ENCODE measurements around the gene APBB3. TPM values are rescaled to one million over a fixed set of nuclear protein-coding genes. Genes with fewer than 3 reads are reported as not detected.

APBB3 gene
- total RNA-seq, 6 experiments from 2014 or later: 9.6 to 24.3 (median 14.3) TPM

DNA sequence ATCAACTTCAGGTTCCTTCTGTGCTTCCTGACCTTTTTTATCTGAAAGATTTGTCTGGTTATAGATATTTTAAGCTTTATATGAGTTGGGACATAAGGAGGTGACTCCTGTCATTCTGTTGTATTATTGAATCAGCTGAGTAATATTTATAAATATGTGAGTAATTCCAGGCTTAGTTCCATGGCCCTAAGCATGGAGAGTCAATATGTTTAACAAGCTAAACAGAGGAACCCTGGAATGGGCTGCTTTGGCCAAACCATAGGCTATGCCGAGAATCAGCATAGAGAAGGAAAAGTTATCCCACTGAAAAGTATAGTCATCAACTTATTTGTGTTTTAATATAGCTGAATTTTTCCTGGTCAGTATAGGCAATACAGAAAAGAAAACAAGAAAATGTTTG lies 24.2 kb downstream of the APBB3 start:
- TF ChIP-seq POLR2A (IDR thresholded peaks at IDR 0.05) (no peak), CTCF (IDR thresholded peaks at IDR 0.05) (no peak)
- Histone ChIP-seq H3K27me3 (no peaks in the 10 kb centered on the region), H3K4me3 (no peak overlapping the region), H3K27ac (no peak overlapping the region), H3K4me1 (no peaks in the 10 kb centered on the region), H3K36me3 (peaks cover 0 to 72% (median 19%) of the 10 kb centered on the region in 4 donors), H3K9me3 (no peaks in the 10 kb centered on the region)
- intact Hi-C loops (cut with DNase I): no loop called here
- DNase-seq (no peak), ATAC-seq (no peak)
- 88% methylated on average over 1 of the region's 1 CpG for WGBS (ENCODE audit: insufficient coverage, low coverage, low lambda C conversion rate, missing lambda C conversion rate)

- Histone ChIP-seq H3K9me3 (no peaks in the 10 kb centered on the region), H3K4me1 (no peaks in the 10 kb centered on the region), H3K4me3 (no peak overlapping the region), H3K27ac (no peak overlapping the region), H3K27me3 (no peaks in the 10 kb centered on the region), H3K36me3 (peaks cover 5 to 60% (median 28%) of the 10 kb centered on the region in 4 donors)
- intact Hi-C loops (cut with DNase I): no loop called here
- no peak for DNase-seq
- WGBS (ENCODE audit: insufficient coverage, low coverage, low lambda C conversion rate, missing lambda C conversion rate): 80% methylated on average over 2 of the region's 2 CpGs
- no peak for ATAC-seq
- TF ChIP-seq CTCF (IDR thresholded peaks at IDR 0.05) (no peak), POLR2A (IDR thresholded peaks at IDR 0.05) (no peak)
Observed at GRCh38 chr5:140524003-140524402, 40.4 kb downstream of the APBB3 start.

- Histone ChIP-seq H3K9me3 (no peaks in the 10 kb centered on the region), H3K36me3 (peaks cover 0 to 59% (median 18%) of the 10 kb centered on the region in 4 donors), H3K27ac (peak overlapping the region in 1 of 3 donors; percentile 49), H3K4me3 (no peak overlapping the region), H3K27me3 (no peaks in the 10 kb centered on the region), H3K4me1 (peaks cover 0 to 18% (median 0%) of the 10 kb centered on the region in 4 donors)
- ATAC-seq (peak in 3 of 4 donors; percentile 62 to 79 (median 70)), DNase-seq (no peak)
- intact Hi-C loops (cut with DNase I): no loop called here
- no peak for TF ChIP-seq CTCF (IDR thresholded peaks at IDR 0.05)
- TF ChIP-seq POLR2A (IDR thresholded peaks at IDR 0.05): no peak
- WGBS (ENCODE audit: insufficient coverage, low coverage, low lambda C conversion rate, missing lambda C conversion rate): 33% methylated on average over 2 of the region's 2 CpGs
Observed at GRCh38 chr5:140513124-140513523, 51.3 kb downstream of the APBB3 start.

- H3K36me3 ChIP-seq: peaks cover 0 to 86% (median 31%) of the 10 kb centered on the region in 4 donors
- no peaks in the 10 kb centered on the region for H3K27me3 ChIP-seq
- TF ChIP-seq POLR2A (IDR thresholded peaks at IDR 0.05) (no peak), CTCF (IDR thresholded peaks at IDR 0.05) (no peak)
- ATAC-seq (peak in 2 of 4 donors; percentile 35 to 66), DNase-seq (peak in 1 of 3 donors; percentile 39)
- no peak overlapping the region for H3K4me3 ChIP-seq
- intact Hi-C loops (cut with DNase I): no loop called here
- H3K27ac ChIP-seq: no peak overlapping the region
- WGBS (ENCODE audit: insufficient coverage, low coverage, low lambda C conversion rate, missing lambda C conversion rate): 43% methylated on average over 4 of the region's 4 CpGs
- H3K9me3 ChIP-seq: no peaks in the 10 kb centered on the region
- H3K4me1 ChIP-seq: peaks cover 0 to 18% (median 0%) of the 10 kb centered on the region in 4 donors
Observed at GRCh38 chr5:140509898-140510297, 54.5 kb downstream of the APBB3 start.

Small RNAs within 50 kb of the gene (microRNA-seq; reads per million reads assigned to microRNA genes)
- gene MIR6831: 0 to 0.64 reads per million in 2 donors

Small RNAs within 50 kb of the gene (small RNA-seq; reads per million reads assigned to genes)
- gene RF00279 (0 to 0.19 reads per million in 2 experiments), gene RF00443 (0 reads per million in 2 experiments)

Other genes with a start within 250 kb of the APBB3 start
- 1 to 10 TPM in 2 of 6 experiments, under 1 TPM in 4; 0.42 to 1.8 (median 0.78) TPM for gene HBEGF, start 218.0 kb downstream of the APBB3 start, total RNA-seq
- not detected for gene SLC4A9, start 204.4 kb downstream of the APBB3 start, total RNA-seq
- 10 to 100 TPM; 45.5 to 73.2 (median 62.6) TPM for gene ANKHD1, start 162.8 kb downstream of the APBB3 start, total RNA-seq
- 10 to 100 TPM; 10.7 to 19.5 (median 13.6) TPM for gene EIF4EBP3, start 16.9 kb downstream of the APBB3 start, total RNA-seq
- 10 to 100 TPM; 14.4 to 35.4 (median 18.6) TPM for gene SRA1, start 7.1 kb downstream of the APBB3 start, total RNA-seq
- 10 to 100 TPM; 28.1 to 38.5 (median 30.2) TPM for gene SLC35A4, start 230 bp upstream of the APBB3 start, total RNA-seq
- 100 to 1,000 TPM; 174 to 513 (median 244) TPM for gene CD14, start 68.6 kb upstream of the APBB3 start, total RNA-seq
- 10 to 100 TPM in 5 of 6 experiments, 1 to 10 TPM in 1; 7.3 to 45.5 (median 23.6) TPM for gene TMCO6, start 74.9 kb upstream of the APBB3 start, total RNA-seq
- 10 to 100 TPM; 35.4 to 56.8 (median 52.4) TPM for gene NDUFA2, start 83.0 kb upstream of the APBB3 start, total RNA-seq
- gene IK, start 83.2 kb upstream of the APBB3 start, total RNA-seq: 10 to 100 TPM; 26.6 to 50.7 (median 30.3) TPM
- gene WDR55, start 100.3 kb upstream of the APBB3 start, total RNA-seq: 10 to 100 TPM; 13.3 to 18.4 (median 15.0) TPM
- gene DND1, start 109.0 kb upstream of the APBB3 start, total RNA-seq: 1 to 10 TPM in 1 of 6 experiments, under 1 TPM in 5; 0.27 to 1.4 (median 0.69) TPM
- gene HARS1, start 126.8 kb upstream of the APBB3 start, total RNA-seq: 10 to 100 TPM; 22.8 to 46.6 (median 37.0) TPM
- 10 to 100 TPM in 4 of 6 experiments, 1 to 10 TPM in 2; 8.5 to 13.9 (median 11.5) TPM for gene HARS2, start 126.9 kb upstream of the APBB3 start, total RNA-seq
- 10 to 100 TPM; 11.6 to 26.4 (median 18.0) TPM for gene ZMAT2, start 135.8 kb upstream of the APBB3 start, total RNA-seq
- gene PCDHA1, start 221.5 kb upstream of the APBB3 start, total RNA-seq: not detected
- gene PCDHA2, start 230.3 kb upstream of the APBB3 start, total RNA-seq: not detected
- gene PCDHA3, start 236.5 kb upstream of the APBB3 start, total RNA-seq: under 1 TPM in 1 of 6 experiments, not detected in 5; 0.07 TPM
- under 1 TPM in 4 of 6 experiments, not detected in 2; 0.09 to 0.19 (median 0.13) TPM for gene PCDHA4, start 242.5 kb upstream of the APBB3 start, total RNA-seq